ENCODE results near the gene SMIM33.

SMIM33 gene

GRCh38 chr5:139470821-139471300, at the start of gene SMIM33:
SMIM33 (plus strand) TSS chr5:139471004; CDS start chr5:139471122, 118 bp downstream.
- TF ChIP-seq CTCF (IDR thresholded peaks at IDR 0.05; ENCODE audit: insufficient read depth, low read depth, low read length, missing control alignments): no peak
- no peak within 1 kb of the TSS for H3K4me3 ChIP-seq (ENCODE audit: low read length)
- DNase-seq (ENCODE audit: low read depth): no peak

DNA sequence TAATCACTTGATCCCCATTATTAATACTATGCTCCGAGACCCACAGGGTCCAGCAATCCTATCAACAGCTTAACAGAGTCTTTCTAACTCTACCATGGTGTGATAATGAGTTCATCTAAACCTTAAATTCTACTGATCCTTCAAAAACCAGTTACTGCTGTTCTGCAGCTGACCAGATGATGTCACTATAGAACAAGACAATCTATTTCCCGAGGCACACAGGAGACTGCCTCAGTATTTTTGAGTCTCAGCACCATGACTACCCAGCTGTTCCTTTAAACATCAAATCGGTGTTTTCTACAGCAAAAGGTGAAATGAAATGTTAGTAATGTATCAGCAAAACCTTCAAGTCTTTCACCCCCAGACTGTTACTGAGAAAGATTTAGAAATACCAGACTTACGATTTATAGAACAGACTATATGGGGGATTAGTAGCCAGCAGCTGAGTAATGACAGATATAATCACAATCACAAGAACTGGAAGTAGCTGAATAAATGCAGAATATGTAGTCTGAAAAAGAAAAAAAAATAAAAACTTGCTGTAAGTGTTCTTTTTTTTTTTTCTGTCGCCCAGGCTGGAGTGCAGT, 48.4 kb upstream of the SMIM33 start:
- H3K4me3 ChIP-seq (ENCODE audit: low read length): no peak overlapping the region
- DNase-seq (ENCODE audit: low read depth): peak; percentile 79
- peak; percentile 89 for TF ChIP-seq CTCF (IDR thresholded peaks at IDR 0.05; ENCODE audit: insufficient read depth, low read depth, low read length, missing control alignments)

DNA sequence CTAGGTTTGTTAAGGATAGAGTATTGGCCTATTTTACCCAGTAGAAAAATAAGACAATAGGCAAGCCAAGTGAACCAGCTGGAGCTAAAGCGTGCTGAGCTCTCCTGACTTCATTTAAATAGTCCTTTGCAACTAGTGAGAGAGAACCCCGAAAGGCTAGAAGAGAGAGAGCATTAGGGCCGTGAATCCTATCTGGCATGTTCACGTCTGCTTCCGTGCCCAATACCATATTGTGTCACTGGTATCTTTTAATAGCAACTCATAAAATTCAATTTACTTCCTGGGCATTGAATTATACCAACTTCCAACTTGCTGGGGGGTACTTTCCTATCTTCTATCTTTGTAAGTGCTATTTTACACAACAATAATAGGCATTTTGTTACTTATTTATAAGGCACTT, 45.3 kb upstream of the SMIM33 start:
- TF ChIP-seq CTCF (IDR thresholded peaks at IDR 0.05; ENCODE audit: insufficient read depth, low read depth, low read length, missing control alignments): no peak
- no peak overlapping the region for H3K4me3 ChIP-seq (ENCODE audit: low read length)
- DNase-seq (ENCODE audit: low read depth): no peak

DNA sequence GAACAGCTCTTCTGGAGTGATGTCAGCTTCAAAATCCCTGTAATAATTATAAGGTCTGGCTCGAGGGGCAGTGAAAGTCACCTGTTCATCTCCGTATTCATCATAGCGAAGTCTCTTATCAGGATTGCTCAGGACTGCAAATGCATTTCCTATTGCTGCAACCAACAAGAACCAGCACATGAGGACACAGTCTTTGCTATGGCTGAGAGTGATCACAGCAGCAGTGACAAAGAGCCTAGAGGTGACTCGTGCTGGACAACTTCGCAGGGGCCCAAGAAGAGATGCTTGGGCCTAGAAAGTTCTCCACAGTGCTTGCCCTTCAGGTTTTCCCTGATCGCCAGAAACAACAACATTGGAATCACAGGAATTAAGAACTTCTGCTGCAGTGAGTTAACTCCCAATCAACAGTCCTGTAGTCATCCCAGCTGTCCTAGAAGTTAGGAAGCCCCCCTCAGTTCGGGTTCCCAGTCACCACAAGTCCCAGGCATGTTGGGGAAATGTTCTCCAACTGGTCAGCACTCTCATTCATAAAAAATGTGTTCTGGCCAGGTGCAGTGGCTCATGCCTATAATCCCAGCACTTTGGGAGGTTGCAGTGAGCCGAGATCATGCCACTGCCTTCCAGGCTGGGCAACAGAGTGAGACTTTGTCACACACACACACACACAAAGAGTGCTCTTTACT, 44.5 kb upstream of the SMIM33 start:
- DNase-seq (ENCODE audit: low read depth): peak; percentile 49
- no peak for TF ChIP-seq CTCF (IDR thresholded peaks at IDR 0.05; ENCODE audit: insufficient read depth, low read depth, low read length, missing control alignments)
- no peak overlapping the region for H3K4me3 ChIP-seq (ENCODE audit: low read length)

- TF ChIP-seq CTCF (IDR thresholded peaks at IDR 0.05; ENCODE audit: insufficient read depth, low read depth, low read length, missing control alignments): no peak
- H3K4me3 ChIP-seq (ENCODE audit: low read length): no peak overlapping the region
- DNase-seq (ENCODE audit: low read depth): no peak
These were observed 40.8 kb upstream of the SMIM33 start for GRCh38 chr5:139430015-139430414.

GRCh38 chr5:139431706-139432105, 39.1 kb upstream of the SMIM33 start:
- no peak overlapping the region for H3K4me3 ChIP-seq (ENCODE audit: low read length)
- peak; percentile 72 for DNase-seq (ENCODE audit: low read depth)
- TF ChIP-seq CTCF (IDR thresholded peaks at IDR 0.05; ENCODE audit: insufficient read depth, low read depth, low read length, missing control alignments): no peak
